ENCODE measurements around the gene CHURC1.

DNA sequence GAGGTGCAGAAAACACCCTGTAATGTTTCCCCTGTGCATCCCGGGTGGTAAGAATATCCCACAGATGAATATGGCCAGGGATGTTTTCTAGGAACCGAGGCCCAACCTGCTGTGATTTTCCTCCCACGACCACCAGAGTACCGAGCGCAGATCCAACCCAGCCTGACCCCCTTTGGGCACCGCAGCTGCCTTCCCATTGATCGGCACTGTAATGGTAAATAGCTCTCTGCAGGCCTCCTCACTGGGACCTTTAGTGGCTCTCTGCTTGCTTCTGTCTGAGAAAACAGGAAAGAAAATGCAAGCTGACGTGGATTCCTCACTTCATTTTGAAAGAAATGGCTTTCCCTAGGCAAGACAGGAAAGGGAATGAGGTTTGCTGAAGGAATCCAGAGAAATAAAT, 60.3 kb downstream of the CHURC1 start:
- TF ChIP-seq CTCF (IDR thresholded peaks at IDR 0.05) (no peak), POLR2A (IDR thresholded peaks at IDR 0.05) (no peak), POLR2AphosphoS5 (IDR thresholded peaks at IDR 0.05) (no peak)

Measured in gastroesophageal sphincter (tissue), 3 donors.